GM18502 (cell line): Measurements from ENCODE around the gene FOXN3.

Experiments
- ATAC-seq: cut with Tn5 transposase; IDR thresholded peaks from one replicate; pipeline ENCODE4 v1.9.1; 2021; ENCODE audit warnings: mild to moderate bottlenecking; ENCODE audit not compliant: unreplicated experiment, poor library complexity

The FOXN3 gene, protein sequence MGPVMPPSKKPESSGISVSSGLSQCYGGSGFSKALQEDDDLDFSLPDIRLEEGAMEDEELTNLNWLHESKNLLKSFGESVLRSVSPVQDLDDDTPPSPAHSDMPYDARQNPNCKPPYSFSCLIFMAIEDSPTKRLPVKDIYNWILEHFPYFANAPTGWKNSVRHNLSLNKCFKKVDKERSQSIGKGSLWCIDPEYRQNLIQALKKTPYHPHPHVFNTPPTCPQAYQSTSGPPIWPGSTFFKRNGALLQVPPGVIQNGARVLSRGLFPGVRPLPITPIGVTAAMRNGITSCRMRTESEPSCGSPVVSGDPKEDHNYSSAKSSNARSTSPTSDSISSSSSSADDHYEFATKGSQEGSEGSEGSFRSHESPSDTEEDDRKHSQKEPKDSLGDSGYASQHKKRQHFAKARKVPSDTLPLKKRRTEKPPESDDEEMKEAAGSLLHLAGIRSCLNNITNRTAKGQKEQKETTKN

DNA sequence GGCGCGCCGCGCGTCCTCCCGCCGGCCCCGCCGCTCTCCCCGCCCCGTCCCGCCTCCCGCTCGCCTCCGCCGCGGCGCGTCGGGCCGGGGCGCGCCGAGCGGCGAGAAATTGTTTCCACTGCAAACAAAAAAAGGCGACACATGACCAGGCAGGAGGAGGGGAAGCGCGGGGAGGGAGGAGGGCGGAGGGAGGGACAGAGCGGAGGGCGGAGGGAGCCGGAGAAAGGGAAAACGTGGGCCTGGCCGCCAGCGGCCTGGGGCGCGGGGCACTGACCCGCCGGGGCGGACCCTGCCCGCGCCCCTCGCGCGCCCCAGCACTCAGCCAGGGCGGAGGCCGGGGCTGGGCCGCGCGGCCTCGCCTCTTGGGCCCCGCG is at the start of gene FOXN3:
TSS of gene FOXN3 (minus strand) at position 143 of the 374 bp plus-strand sequence. CDS start 4,757 bp downstream, outside the sequence.
- peak; percentile 46 for ATAC-seq

DNA sequence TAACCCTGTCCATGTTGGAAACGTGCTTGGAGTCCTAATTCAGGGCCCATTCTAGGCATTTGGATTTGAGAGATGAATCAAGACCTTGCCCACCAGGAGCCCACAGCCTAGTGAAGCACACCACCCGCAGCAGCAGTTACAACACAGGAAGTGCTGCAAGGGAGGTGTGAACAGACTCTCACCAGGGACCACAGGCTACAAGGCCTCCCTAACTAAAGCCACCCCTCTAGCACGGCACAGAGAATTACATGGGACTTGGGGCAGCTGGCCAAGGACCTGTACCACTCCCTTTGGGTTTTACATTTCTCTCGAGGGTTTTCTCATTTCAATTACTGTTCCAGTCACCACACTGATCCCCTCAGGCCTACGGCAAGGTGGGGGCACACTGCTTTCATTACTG is 49.5 kb upstream of the FOXN3 start:
- peak; percentile 61 for ATAC-seq

DNA sequence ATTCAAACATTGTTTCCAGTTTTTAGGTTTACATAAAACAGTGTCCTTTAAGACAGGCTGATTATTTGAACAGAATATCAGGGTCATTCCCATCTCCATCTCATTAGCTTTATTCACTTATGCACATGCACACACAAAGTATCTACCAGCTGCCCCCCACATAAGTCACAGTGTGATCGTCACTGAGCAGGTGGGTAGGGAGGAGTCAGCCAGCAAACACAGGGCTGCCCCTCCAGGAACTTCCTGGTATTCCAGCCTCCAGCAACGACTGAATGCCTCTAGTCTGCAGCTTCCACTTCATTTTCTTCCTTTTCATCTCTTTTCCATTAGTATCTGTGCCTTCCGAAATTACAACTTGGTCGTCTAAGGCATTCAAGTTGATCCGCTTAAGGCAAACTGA is 48.8 kb upstream of the FOXN3 start:
- ATAC-seq, result no peak

DNA sequence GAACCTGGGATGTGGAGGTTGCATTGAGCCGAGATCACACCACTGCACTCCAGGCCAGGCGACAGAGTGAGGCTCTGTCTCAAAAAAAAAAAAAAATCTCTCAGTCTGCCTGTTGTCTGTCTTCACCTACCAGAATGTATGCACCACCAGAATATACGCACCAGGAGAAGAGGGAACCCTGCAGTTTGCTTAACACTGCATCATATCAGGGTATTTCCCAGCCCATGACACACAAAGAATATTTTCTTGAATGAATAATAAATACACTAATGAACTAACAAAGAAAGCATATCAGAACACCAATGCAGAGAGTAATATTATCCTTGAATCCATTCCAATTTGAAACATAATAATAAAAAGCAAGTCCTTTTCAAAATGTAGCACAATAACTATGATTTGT is 44.2 kb upstream of the FOXN3 start:
- ATAC-seq, result no peak

DNA sequence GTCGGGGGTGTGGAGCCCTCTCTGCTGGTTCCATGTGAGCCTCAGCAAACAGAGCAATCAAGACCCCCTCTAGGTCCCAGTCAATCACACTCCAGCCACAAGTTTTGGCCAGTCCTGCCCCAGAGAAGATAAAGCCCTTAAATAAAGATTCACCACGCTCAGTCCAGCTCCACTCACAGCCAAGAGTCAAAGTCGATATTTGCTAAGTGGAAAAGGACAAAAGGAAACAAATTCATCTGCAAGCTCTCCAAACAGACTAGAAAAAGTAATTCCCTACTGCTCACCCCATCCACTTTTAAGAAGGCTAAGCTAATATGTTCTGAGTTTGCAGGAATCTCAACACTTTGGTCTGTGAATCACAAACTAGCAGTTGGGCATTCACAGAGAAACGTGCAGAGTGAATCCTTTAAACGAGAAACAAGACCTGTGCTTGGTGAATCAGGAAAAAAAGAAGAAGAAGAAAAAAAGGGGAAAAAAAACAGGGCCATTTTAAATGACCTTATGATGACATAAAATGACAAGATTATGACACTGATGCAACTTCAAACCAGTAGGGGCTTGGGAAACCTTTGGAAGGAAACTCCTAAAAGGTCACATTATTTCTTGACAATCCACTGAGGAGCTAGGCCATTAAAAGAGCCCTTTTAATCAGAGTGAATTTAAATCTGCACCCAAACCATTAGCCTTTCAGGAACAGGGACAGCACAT is 41.8 kb upstream of the FOXN3 start:
- no peak for ATAC-seq

DNA sequence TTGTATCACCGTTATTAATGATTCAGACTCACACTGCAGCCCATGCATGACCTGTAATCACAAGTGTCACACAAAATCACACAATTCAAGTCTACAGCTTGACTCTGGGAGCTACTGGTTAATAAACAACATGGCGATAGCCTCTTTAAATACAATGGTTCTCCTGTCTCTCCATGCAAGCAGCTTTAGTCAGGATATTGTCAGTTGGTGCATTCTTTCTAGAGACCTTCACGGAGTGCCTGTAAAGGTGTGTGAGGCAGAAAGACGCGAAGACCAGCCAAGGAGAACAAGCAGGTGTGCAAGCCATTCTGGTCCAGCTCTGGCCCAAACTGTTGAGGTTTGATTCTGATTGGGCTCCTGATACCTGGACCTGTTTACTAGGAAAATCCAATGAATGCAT is 40.0 kb upstream of the FOXN3 start:
- no peak for ATAC-seq

DNA sequence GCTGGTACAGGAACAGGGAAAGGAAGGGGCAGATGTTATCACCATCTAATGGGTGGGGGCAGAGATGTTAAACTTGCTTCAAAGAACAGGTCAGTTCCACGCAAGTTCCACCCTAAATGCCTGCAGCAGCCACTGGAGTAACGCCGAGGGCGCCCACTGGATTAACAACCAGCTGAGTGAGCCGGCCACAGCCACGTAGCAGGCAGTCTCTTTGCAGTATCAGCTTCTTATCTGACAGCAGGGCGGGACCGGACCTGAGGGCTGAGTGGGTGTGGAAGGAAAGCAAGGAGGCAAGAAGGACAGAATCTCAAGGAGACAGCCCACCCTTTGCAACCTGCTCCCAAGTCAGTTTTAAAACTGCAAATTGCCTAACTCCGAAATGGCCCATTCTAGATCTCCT is 38.4 kb upstream of the FOXN3 start:
- no peak for ATAC-seq

DNA sequence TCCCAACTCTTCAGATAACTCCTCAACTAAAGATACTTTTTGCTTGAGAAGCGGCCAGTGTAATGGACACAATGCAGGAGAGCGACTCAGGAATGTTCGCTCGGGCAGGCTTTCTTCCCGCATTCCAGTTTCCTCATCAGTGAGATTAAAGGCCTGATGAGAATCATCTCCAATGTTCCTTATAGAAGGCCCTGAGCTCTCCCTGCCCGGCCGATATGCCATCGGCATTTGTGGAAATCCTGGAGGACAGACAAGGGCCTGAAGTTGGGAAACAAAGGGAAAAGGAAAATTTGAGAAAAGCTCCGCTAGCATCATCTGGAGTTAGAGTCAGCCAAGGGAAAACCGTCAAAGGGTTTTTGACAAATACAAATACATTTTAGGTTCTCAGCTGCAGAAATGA is 38.0 kb upstream of the FOXN3 start:
- no peak for ATAC-seq

DNA sequence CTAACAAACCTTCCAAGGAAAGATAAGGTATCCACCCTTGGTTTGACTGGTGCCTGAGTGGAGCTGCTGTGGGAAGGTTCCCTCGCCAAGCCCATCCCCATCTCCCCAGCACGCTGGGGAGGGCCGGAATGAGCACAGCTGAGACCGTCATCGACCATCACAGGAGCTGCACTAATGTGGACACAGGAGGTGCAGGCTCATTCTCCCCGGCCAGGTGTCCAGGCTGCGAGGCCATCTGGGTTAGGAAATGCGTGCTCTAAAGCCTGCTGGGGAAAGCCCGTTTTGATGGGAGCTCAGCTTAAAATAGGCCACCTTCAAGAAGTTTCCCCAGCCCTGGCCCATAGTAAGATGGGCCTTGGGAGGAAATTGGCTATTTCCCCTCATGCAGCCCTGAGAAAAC is 35.2 kb upstream of the FOXN3 start:
- ATAC-seq, result no peak

DNA sequence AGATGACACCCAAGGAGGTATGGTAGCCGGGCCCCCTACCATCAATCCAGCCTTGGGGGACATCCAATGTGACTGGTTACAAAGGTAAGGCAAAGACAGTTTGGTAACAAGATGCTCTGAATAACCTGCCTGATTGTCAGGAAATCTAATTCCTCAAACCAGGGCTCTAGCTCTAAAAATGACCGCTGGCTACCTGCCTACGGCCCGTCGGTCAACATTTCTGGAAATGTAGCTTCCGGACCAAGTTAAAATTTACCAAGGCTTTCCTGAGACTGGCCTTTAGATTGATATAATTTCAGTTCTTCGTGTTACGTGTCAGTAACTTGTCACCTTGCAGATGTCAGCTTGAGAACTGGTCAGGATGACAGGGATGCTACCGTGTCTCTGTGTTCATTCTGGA is 34.2 kb upstream of the FOXN3 start:
- ATAC-seq, result no peak

DNA sequence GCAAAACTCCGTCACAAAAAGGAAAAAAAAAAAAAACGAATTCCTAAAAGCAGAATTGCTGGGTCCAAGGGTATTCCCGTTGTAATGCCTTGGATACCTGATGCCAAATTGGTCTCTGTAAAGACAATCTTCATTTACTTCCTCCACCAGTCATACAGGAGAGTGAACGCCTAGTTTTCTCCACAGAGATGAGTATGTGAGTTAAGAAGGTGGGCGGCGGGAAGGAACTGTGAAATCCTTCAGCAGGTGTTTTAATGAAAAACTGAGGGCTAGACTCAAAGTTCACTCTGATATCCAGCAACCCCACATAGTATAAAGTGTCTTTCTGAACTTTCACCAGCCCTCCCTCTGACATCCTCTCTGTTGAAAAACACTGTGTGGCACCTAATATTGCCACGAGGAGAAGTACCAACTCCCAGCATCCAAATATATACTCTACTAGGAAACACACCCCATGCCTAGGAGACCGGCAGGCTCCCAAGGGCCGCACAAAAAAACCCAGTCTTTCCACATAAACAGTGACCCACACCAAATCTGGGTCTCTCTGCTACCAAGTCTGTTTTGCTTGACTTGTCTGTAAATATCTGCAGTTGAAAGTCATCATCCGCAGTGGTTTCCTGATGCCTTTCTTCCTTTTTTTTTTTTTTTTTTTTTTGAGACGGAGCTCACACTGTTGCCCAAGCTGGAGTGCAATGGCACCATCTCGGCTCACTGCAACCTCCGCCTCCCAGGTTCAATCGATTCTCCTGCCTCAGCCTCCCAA is 30.3 kb upstream of the FOXN3 start:
- ATAC-seq, result no peak

DNA sequence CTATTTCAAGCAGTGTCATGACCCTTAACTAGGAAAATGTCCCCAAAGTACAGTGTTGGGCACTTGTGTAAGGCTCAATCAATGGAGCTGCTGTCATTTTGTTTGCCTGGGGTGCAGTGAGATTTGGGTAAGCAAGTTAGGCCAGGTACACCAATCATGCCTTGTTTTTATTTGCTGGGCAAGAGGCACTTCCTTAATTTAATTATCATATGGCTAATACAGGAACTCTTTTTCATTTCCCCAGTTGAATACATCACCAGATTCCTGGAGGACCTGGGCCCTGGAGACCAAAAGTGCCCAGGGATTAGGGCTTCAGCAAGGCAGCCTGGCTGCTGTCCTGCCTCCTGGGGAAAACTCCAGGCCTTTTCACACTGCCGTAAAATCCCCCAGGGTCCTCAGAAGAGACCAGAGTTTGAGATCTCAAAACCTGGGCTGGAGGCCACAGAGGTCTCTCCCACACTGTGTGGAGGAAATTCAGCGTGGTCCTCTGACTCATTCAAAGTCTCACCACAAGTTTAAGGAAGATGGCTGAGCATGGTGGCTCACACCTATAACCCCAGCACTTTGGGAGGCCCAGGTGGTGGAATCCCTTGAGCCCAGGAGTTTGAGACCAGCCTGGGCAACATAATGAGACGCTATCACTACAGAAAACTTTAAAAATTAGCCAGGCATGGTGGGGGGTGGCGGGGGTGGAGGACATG is 28.4 kb upstream of the FOXN3 start:
- peak; percentile 69 for ATAC-seq

DNA sequence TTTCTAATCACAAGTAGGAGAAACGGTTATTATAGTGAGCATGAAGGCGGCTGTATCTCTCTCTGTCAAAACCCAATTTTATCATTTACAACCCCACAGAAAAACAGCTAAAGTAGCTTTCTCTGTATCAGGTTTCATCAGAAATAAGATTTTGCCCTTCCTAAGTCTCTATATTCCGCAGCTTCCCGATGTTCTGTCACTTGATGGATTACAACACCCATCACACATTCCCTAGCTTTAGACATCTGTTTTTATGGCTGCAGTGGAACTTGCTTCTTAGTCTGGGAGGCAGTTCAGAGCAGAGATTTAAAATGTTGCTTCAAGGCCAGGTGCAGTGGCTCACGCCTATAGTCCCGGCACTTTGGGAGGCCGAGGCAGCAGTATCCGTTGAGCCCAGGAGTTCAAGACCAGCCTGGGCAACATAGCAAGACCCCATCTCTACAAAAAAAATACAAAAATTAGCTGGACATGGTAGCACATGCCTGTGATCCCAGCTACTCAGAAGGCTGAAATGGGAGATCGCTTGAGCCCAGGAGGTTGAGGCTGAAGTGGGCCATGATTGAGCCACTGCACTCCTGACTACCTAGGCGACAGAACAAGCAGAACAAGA is 27.6 kb upstream of the FOXN3 start:
- no peak for ATAC-seq

DNA sequence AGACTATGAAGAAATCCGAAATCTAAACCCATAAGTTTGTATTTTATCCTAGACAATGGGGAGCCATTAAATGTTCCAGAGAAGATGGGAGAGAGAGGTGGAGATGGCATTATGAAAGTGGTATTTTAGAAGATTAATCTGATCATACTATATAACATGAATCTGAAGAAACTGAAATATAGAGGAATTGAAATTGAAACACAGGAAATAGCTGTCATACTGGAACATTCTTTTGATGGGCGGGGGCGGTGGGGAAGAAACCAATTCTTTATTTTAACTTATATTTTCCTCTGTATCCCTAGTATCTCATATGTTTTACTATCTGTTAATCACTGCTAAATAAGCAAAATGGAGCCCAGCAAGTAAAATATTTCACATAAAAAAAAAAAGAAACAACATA is 27.0 kb upstream of the FOXN3 start:
- ATAC-seq, result no peak

DNA sequence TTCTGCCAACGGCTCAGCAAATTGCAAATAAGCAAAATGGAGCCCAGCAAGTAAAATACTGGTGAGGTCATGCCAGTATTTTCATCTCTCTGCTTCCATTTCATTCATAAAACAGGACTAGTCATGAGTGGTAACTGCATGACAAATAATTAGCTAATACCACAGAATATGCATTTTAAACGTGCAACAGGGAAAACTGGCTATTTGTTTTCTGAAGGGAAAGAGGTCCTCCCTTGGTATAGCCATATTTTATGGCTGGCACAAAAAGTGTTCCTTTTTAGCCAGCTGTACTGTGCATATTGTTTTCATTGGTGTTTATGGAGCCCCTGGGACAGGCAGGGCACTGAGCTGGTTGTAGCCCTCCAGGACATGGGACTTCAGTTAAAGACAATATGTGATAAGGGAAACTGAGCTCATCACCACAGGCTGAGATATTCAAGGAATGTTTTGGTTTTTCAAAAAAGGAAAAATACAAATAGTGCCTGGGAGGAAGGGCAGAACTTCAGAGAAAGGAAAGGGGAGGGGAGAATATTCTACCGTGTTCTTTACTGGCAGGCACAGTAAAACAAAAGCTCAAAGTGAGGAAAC is 26.1 kb upstream of the FOXN3 start:
- no peak for ATAC-seq

DNA sequence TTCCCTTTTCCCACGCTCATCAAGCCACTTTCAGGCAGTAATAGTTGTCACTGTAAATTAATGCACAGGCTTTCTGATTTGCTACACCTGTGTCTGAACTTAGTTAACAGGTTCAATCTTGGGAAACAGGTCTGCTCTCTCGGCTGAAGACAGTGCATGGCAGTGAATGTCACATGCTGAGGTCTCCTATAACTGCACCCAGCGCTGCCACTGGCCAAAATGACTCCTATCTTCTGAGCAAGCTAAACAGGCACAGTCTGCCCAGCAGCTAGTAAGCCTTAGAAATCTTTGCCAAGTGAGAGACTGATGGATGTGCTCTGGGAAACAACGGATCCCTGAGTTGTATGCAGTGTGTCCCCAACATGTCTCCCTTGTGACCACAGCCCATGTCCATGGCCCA is 25.2 kb upstream of the FOXN3 start:
- ATAC-seq, result no peak

DNA sequence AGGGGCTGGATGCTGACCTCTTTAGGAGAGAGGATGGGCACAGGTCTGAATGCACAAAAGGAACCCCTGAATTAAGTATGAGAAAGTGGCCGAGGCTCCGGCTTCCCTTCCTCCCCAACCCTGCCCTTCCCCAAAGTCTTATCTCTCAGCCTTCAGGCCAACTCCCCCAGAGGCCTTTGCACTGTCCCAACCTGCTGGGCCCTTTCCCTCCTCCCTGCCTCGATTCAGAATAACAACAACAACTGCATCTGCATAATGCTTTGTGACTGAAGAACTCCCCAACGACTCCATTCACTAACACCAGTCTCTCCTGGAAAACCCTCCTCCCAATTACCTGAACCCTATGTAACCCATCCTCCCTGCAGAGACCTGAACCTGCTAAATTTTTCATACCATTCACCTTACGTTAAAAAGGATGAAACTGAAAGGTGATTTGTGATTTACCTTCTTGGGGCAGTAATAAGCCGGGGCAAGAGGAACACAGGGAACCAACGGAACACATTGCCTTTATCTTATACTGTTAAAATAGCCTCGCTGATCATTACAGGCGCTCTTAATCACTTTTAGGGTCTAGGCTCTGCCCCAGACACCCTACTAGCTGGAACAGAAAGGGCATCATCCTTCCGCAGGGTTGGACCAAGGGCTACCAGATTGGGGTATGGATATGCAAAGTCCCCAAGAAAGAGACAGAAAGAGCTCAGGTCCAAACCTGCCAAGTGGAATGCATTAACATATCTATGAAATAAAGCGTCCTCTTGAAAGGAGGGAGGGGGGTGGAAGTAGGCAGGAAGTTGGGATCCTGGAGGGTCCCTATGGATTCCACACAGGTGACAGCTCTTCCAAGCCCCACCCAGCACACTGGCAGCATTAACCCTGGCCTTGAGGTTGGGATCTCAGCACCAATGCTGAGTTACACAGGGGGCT is 24.2 kb upstream of the FOXN3 start:
- ATAC-seq, result no peak

DNA sequence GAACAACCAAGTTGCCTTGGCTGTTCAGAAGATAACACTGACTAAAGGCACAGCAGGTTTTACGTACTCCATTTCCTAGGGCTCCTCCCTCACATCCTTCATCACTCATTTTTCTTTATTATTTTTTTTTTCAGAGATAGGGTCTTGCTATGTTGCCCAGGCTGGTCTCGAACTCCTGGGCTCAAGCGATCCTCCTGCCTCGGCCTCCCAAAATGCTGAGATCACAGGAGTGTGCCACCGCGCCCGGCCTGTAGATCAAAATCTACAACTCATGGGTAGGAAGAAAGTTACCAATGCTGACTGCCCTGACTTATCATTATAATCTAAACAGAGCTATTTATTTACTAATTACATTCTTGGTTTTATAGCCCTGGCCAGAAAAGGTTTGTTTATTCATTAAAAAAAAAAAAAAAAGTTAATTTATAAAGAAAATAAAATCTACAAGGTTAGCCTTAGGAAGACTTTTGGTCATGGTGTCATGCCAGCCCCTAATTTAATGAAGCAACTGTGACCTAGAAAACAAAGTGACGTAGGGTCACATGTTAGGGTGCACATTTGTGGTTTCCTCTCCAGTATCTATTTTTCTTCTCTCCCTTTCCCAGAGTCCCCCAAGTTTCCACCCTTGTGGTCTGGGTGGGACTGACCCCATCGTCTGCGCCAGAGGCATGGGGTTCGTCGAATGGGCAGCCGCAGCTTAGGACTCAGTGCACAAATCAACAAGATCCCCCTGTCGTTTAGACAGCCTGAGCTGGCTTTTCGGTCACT is 19.0 kb upstream of the FOXN3 start:
- no peak for ATAC-seq
